Hepatocyte (in vitro differentiated cells): Measurements from ENCODE around the gene TMEFF1.

Experiments used
- EZH2phosphoT487 ChIP-seq: fragments of 200-600 bp; sonication (generic); IDR thresholded peaks from one replicate; pipeline ENCODE4 v1.6.1; 2018; ENCODE audit warnings: antibody characterized with exemption, mild to moderate bottlenecking, low read depth, moderate library complexity; ENCODE audit not compliant: unreplicated experiment, severe bottlenecking
- TF ChIP-seq, protein P1 (sequence below): fragments of 200-600 bp; sonication (generic); IDR thresholded peaks from 2 replicates; pipeline ENCODE4 v1.5.1; 2016; ENCODE audit warnings: antibody characterized with exemption, mild to moderate bottlenecking; ENCODE audit not compliant: poor library complexity

DNA sequence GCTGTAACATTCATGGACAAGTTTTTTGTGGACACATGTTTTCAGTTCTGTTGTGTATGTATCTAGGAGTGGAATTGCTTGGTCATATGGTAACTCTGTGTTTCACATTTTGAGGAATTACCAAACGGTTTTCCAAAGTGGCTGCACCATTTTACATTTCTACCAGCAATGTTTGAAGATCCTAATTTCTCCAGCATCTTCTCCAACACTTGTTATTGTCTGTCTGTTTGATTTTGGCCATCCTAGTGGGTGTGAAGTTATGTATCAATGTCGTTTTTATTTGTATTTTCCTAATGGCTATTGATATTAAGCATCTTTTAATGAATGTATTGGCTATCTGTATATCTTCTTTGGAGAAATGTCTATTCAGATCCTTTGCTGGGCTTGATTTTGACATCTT lies 6.9 kb downstream of the TMEFF1 start:
- TF ChIP-seq, protein P1, sequence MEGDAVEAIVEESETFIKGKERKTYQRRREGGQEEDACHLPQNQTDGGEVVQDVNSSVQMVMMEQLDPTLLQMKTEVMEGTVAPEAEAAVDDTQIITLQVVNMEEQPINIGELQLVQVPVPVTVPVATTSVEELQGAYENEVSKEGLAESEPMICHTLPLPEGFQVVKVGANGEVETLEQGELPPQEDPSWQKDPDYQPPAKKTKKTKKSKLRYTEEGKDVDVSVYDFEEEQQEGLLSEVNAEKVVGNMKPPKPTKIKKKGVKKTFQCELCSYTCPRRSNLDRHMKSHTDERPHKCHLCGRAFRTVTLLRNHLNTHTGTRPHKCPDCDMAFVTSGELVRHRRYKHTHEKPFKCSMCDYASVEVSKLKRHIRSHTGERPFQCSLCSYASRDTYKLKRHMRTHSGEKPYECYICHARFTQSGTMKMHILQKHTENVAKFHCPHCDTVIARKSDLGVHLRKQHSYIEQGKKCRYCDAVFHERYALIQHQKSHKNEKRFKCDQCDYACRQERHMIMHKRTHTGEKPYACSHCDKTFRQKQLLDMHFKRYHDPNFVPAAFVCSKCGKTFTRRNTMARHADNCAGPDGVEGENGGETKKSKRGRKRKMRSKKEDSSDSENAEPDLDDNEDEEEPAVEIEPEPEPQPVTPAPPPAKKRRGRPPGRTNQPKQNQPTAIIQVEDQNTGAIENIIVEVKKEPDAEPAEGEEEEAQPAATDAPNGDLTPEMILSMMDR, result no peak
- TF ChIP-seq EZH2phosphoT487, result no peak
